ENCODE results near the gene WDR4. TPM values are rescaled to one million over a fixed set of nuclear protein-coding genes. Genes with fewer than 3 reads are reported as not detected.

The WDR4 gene
- total and polyA plus RNA-seq, 2 experiments from 2014 or later, result 22.5 to 50.2 TPM

DNA sequence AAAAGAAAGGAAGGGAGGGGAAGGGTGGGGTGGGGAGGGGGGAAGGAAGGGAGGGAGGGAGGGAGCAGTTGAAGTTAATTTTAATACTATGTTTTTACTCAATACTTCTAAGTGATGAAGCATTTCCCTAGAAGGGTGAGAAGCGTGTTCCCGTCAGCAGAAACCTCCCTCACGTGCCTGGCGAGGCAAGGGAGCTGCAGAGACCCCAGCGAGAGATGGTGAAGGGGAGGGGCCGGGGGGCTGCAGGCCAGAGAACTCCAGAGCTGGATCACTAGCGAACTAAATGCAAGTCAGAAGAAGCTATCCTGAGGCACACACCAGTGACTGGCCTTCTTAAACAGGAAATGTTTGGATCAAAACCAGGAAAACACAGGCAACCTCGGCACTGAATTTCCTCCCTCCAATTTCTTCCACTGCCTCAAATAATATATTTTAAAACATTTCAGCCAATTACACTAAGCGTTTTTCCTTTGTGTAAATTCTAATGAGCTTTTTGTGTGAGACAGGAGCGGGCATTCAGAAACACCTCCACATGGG, 18.0 kb downstream of the WDR4 start:
- 0 out of 2 replicates have a peak overlapping the region, but pooled peaks have one; percentile 74 for H3K27ac ChIP-seq (ENCODE audit: low read depth)
- Mint-ChIP-seq H3K27ac (no peak overlapping the region), H3K4me1 (peaks cover 16% of the 10 kb centered on the region), H3K27me3 (ENCODE audit: insufficient read depth, low read depth, poor library complexity) (peaks cover 17% of the 10 kb centered on the region), H3K4me3 (no peak overlapping the region), H3K9me3 (no peaks in the 10 kb centered on the region; the same call in 2 of the 3 replicates), H3K36me3 (ENCODE audit: low read depth) (peaks cover 75% of the 10 kb centered on the region)
- H3K4me3 ChIP-seq, result no peak overlapping the region
- H3K4me1 ChIP-seq (ENCODE audit: insufficient read depth), result no peaks in the 10 kb centered on the region
- no peaks in the 10 kb centered on the region for H3K9me2 ChIP-seq (ENCODE audit: insufficient read depth)
- DNase-seq (ENCODE audit: low spot score) (no peak), ATAC-seq (no peak)
- H3K27me3 ChIP-seq (ENCODE audit: insufficient read depth), result no peaks in the 10 kb centered on the region
- peaks cover 54% of the 10 kb centered on the region for H3F3A ChIP-seq (replicated peaks; ENCODE audit: low read depth)
- no peak overlapping the region for H2AFZ ChIP-seq
- TF ChIP-seq, protein P1, sequence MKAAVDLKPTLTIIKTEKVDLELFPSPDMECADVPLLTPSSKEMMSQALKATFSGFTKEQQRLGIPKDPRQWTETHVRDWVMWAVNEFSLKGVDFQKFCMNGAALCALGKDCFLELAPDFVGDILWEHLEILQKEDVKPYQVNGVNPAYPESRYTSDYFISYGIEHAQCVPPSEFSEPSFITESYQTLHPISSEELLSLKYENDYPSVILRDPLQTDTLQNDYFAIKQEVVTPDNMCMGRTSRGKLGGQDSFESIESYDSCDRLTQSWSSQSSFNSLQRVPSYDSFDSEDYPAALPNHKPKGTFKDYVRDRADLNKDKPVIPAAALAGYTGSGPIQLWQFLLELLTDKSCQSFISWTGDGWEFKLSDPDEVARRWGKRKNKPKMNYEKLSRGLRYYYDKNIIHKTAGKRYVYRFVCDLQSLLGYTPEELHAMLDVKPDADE (IDR thresholded peaks at IDR 0.05), result no peak
- TF ChIP-seq ZNF331 (CRISPR knock-in tag; IDR thresholded peaks at IDR 0.05; ENCODE audit: low read depth) (no peak), STAT1 (IDR thresholded peaks at IDR 0.05; ENCODE audit: unreplicated experiment) (no peak), JUNB (IDR thresholded peaks at IDR 0.05; ENCODE audit: unreplicated experiment) (no peak), CREB1 (CRISPR knock-in tag; IDR thresholded peaks at IDR 0.05; ENCODE audit: low read depth) (no peak)
- TF ChIP-seq, protein P2, sequence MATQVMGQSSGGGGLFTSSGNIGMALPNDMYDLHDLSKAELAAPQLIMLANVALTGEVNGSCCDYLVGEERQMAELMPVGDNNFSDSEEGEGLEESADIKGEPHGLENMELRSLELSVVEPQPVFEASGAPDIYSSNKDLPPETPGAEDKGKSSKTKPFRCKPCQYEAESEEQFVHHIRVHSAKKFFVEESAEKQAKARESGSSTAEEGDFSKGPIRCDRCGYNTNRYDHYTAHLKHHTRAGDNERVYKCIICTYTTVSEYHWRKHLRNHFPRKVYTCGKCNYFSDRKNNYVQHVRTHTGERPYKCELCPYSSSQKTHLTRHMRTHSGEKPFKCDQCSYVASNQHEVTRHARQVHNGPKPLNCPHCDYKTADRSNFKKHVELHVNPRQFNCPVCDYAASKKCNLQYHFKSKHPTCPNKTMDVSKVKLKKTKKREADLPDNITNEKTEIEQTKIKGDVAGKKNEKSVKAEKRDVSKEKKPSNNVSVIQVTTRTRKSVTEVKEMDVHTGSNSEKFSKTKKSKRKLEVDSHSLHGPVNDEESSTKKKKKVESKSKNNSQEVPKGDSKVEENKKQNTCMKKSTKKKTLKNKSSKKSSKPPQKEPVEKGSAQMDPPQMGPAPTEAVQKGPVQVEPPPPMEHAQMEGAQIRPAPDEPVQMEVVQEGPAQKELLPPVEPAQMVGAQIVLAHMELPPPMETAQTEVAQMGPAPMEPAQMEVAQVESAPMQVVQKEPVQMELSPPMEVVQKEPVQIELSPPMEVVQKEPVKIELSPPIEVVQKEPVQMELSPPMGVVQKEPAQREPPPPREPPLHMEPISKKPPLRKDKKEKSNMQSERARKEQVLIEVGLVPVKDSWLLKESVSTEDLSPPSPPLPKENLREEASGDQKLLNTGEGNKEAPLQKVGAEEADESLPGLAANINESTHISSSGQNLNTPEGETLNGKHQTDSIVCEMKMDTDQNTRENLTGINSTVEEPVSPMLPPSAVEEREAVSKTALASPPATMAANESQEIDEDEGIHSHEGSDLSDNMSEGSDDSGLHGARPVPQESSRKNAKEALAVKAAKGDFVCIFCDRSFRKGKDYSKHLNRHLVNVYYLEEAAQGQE (IDR thresholded peaks at IDR 0.05; ENCODE audit: unreplicated experiment), result no peak
- H3K4me2 ChIP-seq, result no peak overlapping the region
- peaks cover 84% of the 10 kb centered on the region for H3K79me2 ChIP-seq (replicated peaks; ENCODE audit: insufficient read depth)
- peaks cover 34% of the 10 kb centered on the region for H4K20me1 ChIP-seq (replicated peaks; ENCODE audit: insufficient read depth)
- H3K36me3 ChIP-seq (ENCODE audit: insufficient read depth), result peaks cover 36% of the 10 kb centered on the region

DNA sequence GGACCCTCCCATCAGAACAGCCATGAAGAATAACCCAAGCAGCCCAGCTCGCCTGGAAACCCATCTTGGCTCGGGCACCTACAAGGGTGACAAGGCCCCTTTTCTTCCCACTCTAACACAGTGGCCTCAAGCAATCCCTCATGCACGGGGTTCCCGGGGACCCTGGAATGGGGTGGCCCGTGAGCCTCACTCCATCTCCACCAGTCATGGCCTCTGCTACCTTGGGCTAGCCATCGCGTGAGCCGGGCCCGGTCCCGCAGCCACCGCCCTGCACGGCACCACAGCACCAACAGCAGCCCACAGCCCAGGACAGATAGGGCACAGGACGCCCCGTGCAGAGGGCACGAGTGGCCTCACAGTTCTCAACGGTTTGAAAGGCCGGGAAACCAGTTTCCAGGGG, 19.0 kb downstream of the WDR4 start:
- DNase-seq (ENCODE audit: low spot score) (no peak), ATAC-seq (no peak)
- TF ChIP-seq ZNF331 (CRISPR knock-in tag; IDR thresholded peaks at IDR 0.05; ENCODE audit: low read depth) (no peak), EZH2 (IDR thresholded peaks at IDR 0.05; ENCODE audit: low read depth, unreplicated experiment) (no peak)
- Histone ChIP-seq H3K27me3 (ENCODE audit: insufficient read depth) (no peaks in the 10 kb centered on the region), H3F3A (replicated peaks; ENCODE audit: low read depth) (peaks cover 64% of the 10 kb centered on the region), H3K9me2 (ENCODE audit: insufficient read depth) (no peaks in the 10 kb centered on the region), H3K27ac (ENCODE audit: low read depth) (peak overlapping the region; percentile 45; the same call in 1 of the 2 replicates), H4K20me1 (replicated peaks; ENCODE audit: insufficient read depth) (peaks cover 37% of the 10 kb centered on the region), H3K36me3 (ENCODE audit: insufficient read depth) (peaks cover 47% of the 10 kb centered on the region), H3K4me2 (no peak overlapping the region), H3K4me1 (ENCODE audit: insufficient read depth) (no peaks in the 10 kb centered on the region), H3K79me2 (replicated peaks; ENCODE audit: insufficient read depth) (peaks cover 76% of the 10 kb centered on the region), H3K4me3 (no peak overlapping the region), H2AFZ (no peak overlapping the region)
- H3K4me3 Mint-ChIP-seq, result no peak overlapping the region
- H3K27ac Mint-ChIP-seq, result no peak overlapping the region
- peaks cover 10% of the 10 kb centered on the region; the same call in 2 of the 3 replicates for H3K4me1 Mint-ChIP-seq
- H3K9me3 Mint-ChIP-seq, result no peaks in the 10 kb centered on the region
- H3K36me3 Mint-ChIP-seq (ENCODE audit: low read depth), result peaks cover 79% of the 10 kb centered on the region
- H3K27me3 Mint-ChIP-seq (ENCODE audit: insufficient read depth, low read depth, poor library complexity), result peaks cover 13% of the 10 kb centered on the region

All from GM23338 (cell line).